Endodermal cell (in vitro differentiated cells): ENCODE data around the gene SOX1. TPM values are rescaled to one million over a fixed set of nuclear protein-coding genes. Genes with fewer than 3 reads are reported as not detected.

ENCODE experiments used
- DNase-seq: peaks from one replicate; pipeline ENCODE4 v3.0.0-alpha.2; 2017
- H3K27ac ChIP-seq: 2 replicates; pipeline ENCODE4 v1.5.1; 2013; ENCODE audit warnings: mild to moderate bottlenecking, low read depth, low read length, moderate library complexity
- H3K27me3 ChIP-seq: 2 replicates; pipeline ENCODE4 v1.6.1; 2013; ENCODE audit warnings: mild to moderate bottlenecking, low read length, moderate library complexity; ENCODE audit not compliant: insufficient read depth, control insufficient read depth, poor library complexity, severe bottlenecking
- H3K36me3 ChIP-seq: 2 replicates; pipeline ENCODE4 v1.7.0; 2013; ENCODE audit warnings: mild to moderate bottlenecking, low read length, moderate library complexity; ENCODE audit not compliant: control insufficient read depth, insufficient read depth
- H3K4me1 ChIP-seq: one replicate; pipeline ENCODE4 v1.7.0; 2013; ENCODE audit warnings: low read length; ENCODE audit not compliant: control insufficient read depth, insufficient read depth
- H3K4me3 ChIP-seq: 2 replicates; pipeline ENCODE4 v1.5.1; 2013; ENCODE audit warnings: mild to moderate bottlenecking, low read length, moderate library complexity
- H3K9ac ChIP-seq: 2 replicates; pipeline ENCODE4 v1.6.1; 2013; ENCODE audit warnings: mild to moderate bottlenecking, low read length, moderate library complexity; ENCODE audit not compliant: poor library complexity, severe bottlenecking; ENCODE audit errors: extremely low read depth
- H3K9me3 ChIP-seq: 2 replicates; pipeline ENCODE4 v1.6.1; 2013; ENCODE audit warnings: mild to moderate bottlenecking, low read length, moderate library complexity; ENCODE audit not compliant: control insufficient read depth
- H3K27ac Mint-ChIP-seq: 2 replicates; pipeline ENCODE4 v1.8.0; 2020; ENCODE audit warnings: mixed read lengths
- H3K27me3 Mint-ChIP-seq: 2 replicates; pipeline ENCODE4 v1.8.0; 2021; ENCODE audit warnings: mild to moderate bottlenecking, mixed read lengths; ENCODE audit not compliant: insufficient read depth
- H3K36me3 Mint-ChIP-seq: 2 replicates; pipeline ENCODE4 v1.8.0; 2020; ENCODE audit warnings: low read depth, mixed read lengths
- H3K4me1 Mint-ChIP-seq: 2 replicates; pipeline ENCODE4 v1.8.0; 2020; ENCODE audit warnings: mixed read lengths
- H3K4me3 Mint-ChIP-seq: 2 replicates; pipeline ENCODE4 v1.8.0; 2020; ENCODE audit warnings: mild to moderate bottlenecking, moderate library complexity, mixed read lengths
- H3K9me3 Mint-ChIP-seq: 2 replicates; pipeline ENCODE4 v1.8.0; 2020; ENCODE audit warnings: mild to moderate bottlenecking, mixed read lengths
- WGBS, 2 experiments: methylation state at CpG; one replicate each; pipeline versions ENCODE4 v1.1.5 to v1.1.7; 2013; ENCODE audit warnings: missing lambda C conversion rate in 2 of 2, mixed read lengths in 1 of 2; ENCODE audit not compliant: insufficient coverage in 1 of 2, insufficient read length in 1 of 2; 5-methylcytosine and 5-hydroxymethylcytosine counted together
- total RNA-seq, 2 donors: library from RNA; stranded (reverse); fragmentation: NEBNext Ultra II Directional in 1 of 2; extraction: Animal tissue kit (Norgen Biotek cat#: 25700) in 1 of 2; gene quantifications; 2 replicates in 1 of 2; 3 replicates in 1 of 2; pipeline ENCODE4 v1.2.1, GENCODE V29; 2021
- TF ChIP-seq, protein P1 (sequence below): fragments of 200-600 bp; sonication (generic); conservative IDR thresholded peaks from 2 replicates; pipeline ENCODE4 v1.5.0; 2021; ENCODE audit warnings: antibody characterized with exemption, mild to moderate bottlenecking

The SOX1 gene
- total RNA-seq, 2 donors from 2014 or later = not detected

DNA sequence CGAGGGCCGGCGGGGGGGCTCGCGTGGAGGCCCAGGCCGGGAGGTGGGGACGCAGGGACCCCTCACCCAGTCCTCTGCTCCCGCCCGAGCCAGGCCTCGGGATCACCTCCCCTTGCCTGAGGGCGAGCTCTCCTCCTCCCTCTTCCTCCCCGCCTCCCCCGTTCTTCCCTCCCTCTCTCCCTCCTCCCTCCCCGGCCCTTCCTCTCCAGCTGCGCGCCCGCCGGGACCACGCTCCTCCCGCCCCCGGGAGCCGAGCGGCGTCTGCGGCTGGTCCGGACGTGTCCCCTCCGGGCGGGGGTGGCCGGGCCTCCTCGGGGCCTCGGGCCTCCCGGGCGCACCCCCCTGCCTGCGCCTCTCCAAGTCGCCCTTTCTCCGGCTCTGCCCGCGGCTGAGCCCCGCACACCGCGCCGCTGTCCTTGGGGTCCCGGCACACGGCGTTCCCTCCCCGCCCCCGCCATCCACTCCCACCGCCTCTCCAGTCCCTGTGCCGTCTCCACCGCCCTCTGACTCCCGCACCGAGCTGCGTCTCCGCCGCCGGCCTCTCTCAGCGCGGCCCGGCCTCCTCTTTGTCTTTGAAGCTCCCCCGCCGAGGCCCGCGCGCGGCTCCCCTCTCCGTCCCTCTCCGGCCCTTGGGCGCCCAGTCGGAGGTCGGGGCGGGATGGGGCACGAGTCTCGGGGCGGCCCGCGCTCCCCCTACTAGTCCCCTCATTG lies 5.7 kb downstream of the SOX1 start:
- no peak overlapping the region for H3K27ac Mint-ChIP-seq
- 0% methylated on average over 18 to 77 of the region's 77 CpGs for WGBS, 2 experiments

DNA sequence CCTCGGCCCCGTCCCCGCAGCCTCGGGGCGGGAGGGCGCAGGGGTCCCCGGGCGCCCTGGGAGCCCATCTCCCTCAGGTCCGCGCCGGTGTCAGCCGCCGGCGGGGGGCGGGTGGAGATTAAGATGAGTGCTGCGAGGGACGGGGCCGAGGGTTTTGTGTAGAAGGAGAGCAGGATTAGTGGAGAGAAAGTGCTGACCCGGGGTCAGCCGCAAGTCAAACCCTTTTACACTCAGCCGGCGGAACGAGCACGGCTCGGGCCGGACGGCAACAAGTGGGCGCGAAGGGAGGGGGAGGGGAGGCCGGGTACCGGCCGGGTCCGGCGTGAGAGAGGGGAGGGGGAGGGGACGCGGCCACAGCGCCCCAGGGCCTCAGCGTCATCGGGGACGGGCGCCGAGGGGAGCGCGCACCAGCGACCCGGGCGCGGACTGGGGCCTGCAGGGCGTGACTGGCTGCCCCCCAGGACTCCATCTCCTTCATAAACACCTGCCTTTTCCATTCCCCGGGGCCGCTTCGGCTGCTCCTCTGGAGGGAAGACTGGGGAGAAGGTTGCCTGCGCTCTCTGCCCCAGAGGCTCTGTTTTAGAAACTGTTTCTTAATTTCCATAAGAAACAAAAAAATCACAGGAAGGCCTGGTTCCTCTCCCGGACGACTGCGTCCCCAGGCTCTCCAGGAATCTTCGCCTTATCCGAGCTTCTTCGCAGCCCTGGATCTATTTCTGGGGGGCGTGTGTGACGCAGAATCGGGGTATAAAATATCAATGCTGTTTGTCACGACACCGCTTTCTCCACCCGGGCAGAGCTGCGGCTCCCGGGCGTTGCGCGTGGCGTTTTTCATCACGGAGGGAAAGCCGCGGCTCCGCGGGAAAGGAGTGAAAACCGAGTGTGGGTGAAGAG lies 6.5 kb downstream of the SOX1 start:
- 0 to 1% methylated on average over 21 to 77 of the region's 77 CpGs for WGBS, 2 experiments
- Histone ChIP-seq H3K9ac (no peak overlapping the region), H3K36me3 (no peaks in the 10 kb centered on the region), H3K27me3 (peaks cover 100% of the 10 kb centered on the region), H3K4me1 (no peaks in the 10 kb centered on the region), H3K27ac (peak overlapping the region; percentile 94), H3K4me3 (peak overlapping the region; percentile 56), H3K9me3 (no peaks in the 10 kb centered on the region)
- Mint-ChIP-seq H3K4me1 (peaks cover 18% of the 10 kb centered on the region), H3K27ac (no peak overlapping the region), H3K27me3 (peaks cover 80% of the 10 kb centered on the region), H3K9me3 (no peaks in the 10 kb centered on the region), H3K4me3 (peak overlapping the region; percentile 51), H3K36me3 (no peaks in the 10 kb centered on the region)
- TF ChIP-seq, protein P1, sequence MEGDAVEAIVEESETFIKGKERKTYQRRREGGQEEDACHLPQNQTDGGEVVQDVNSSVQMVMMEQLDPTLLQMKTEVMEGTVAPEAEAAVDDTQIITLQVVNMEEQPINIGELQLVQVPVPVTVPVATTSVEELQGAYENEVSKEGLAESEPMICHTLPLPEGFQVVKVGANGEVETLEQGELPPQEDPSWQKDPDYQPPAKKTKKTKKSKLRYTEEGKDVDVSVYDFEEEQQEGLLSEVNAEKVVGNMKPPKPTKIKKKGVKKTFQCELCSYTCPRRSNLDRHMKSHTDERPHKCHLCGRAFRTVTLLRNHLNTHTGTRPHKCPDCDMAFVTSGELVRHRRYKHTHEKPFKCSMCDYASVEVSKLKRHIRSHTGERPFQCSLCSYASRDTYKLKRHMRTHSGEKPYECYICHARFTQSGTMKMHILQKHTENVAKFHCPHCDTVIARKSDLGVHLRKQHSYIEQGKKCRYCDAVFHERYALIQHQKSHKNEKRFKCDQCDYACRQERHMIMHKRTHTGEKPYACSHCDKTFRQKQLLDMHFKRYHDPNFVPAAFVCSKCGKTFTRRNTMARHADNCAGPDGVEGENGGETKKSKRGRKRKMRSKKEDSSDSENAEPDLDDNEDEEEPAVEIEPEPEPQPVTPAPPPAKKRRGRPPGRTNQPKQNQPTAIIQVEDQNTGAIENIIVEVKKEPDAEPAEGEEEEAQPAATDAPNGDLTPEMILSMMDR = no peak
- peak; percentile 88 for DNase-seq

More for the DNA sequence above, 5.7 kb downstream of the SOX1 start:
- peak overlapping the region; percentile 94 for H3K27ac ChIP-seq
- H3K36me3 ChIP-seq = no peaks in the 10 kb centered on the region
- peaks cover 83% of the 10 kb centered on the region for H3K27me3 Mint-ChIP-seq
- peaks cover 18% of the 10 kb centered on the region for H3K4me1 Mint-ChIP-seq
- no peaks in the 10 kb centered on the region for H3K4me1 ChIP-seq
- TF ChIP-seq, protein P1 = no peak
- H3K36me3 Mint-ChIP-seq = no peaks in the 10 kb centered on the region
- H3K4me3 Mint-ChIP-seq = peak overlapping the region; percentile 51
- H3K4me3 ChIP-seq = peak overlapping the region; percentile 56
- H3K9ac ChIP-seq = no peak overlapping the region
- DNase-seq = peak; percentile 91
- no peaks in the 10 kb centered on the region for H3K9me3 Mint-ChIP-seq
- H3K9me3 ChIP-seq = no peaks in the 10 kb centered on the region
- peaks cover 95% of the 10 kb centered on the region for H3K27me3 ChIP-seq

DNA sequence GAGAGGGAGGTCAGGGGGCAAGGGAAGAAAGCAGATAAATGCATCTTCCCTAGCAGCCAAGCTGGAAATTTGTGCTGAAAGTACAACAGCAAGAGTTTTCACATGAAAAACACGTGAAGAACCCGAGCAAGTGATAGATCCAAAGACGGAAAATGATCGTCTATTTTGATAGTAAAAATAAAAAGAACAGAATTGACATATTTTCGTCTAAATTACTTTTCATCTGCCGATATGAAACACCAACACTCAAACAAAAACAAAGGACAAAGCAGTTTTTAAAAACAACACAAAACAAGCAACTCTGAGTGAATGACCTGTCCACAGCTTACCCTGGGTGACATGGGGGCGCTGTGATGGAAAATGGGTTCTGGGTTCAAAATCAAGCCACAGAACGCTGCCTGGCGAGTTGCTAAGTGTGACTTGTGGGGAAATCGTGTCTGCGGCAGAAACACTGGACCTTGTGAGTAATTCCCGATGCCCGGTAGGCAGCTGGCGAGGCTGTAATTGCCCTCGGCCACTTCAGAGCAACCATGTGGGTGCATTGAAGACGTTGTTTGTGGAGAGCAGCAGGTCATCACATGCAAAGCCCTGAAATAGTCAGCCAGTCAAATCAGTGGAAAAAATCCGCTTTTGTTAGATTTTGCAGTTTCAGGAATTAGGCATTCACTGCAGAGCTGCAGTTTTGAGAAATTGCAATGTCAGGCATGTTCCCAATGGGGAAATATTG lies 7.4 kb downstream of the SOX1 start:
- DNase-seq = peak; percentile 55
- Mint-ChIP-seq H3K4me1 (peaks cover 13% of the 10 kb centered on the region), H3K36me3 (no peaks in the 10 kb centered on the region), H3K4me3 (peak overlapping the region; percentile 51), H3K27me3 (peaks cover 74% of the 10 kb centered on the region), H3K9me3 (no peaks in the 10 kb centered on the region), H3K27ac (no peak overlapping the region)
- Histone ChIP-seq H3K27me3 (peaks cover 100% of the 10 kb centered on the region), H3K4me1 (no peaks in the 10 kb centered on the region), H3K4me3 (no peak overlapping the region), H3K9me3 (no peaks in the 10 kb centered on the region), H3K36me3 (no peaks in the 10 kb centered on the region), H3K9ac (no peak overlapping the region), H3K27ac (peak overlapping the region; percentile 94)
- 7 to 11% methylated on average over 6 to 16 of the region's 17 CpGs for WGBS, 2 experiments
- TF ChIP-seq, protein P1 = peak; percentile 35
